NCI-H2029 (cell line): ENCODE measurements around the gene TMEM14B.
"Not testable (repeated sequence)": the region's sequence is repeated elsewhere in the genome, so short reads cannot be mapped to it uniquely, and the experiment has no call there.

ENCODE experiments used
- DNase-seq: peaks from one replicate; lab custom pipeline; 2025; lab: John Stamatoyannopoulos, UW

TMEM14B gene

DNA sequence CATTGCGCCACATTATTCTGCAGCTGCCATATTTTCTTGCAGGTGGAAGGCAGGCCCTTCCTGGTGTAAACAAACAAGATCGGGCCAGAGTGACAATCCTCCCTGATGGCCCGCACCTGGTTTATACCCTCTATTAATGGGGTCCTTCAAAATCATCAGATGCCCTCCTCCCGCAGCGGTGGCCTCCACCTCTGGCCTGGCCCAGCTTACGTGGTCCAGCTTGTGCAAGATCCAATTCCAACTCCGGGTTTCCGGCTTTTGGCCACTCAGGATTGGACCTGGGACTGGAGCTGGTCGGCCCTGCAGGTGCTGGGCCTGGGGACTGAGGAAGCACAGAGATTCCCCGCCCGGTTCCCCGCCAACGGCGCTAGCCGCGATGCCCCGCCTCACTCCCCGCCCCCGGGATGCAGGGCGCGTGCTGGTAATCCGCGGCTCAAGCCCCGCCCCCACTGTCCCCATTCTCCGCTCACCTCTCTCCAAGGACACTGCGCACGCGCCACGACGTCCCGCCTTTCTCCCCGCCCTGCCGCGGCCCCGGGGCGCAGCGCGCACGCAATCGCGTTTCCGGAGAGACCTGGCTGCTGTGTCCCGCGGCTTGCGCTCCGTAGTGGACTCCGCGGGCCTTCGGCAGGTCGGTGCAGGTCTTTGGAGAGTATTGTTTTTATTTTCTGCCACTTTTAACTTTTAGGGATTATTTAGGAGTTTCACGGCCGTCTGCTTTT, at the start of gene TMEM14B:
Gene TMEM14B (plus strand): TSS at position 555 of the 722 bp plus-strand sequence. CDS start 1,441 bp downstream, outside the sequence.
- DNase-seq, result peak; percentile 100

GRCh38 chr6:10713962-10714361, 33.6 kb upstream of the TMEM14B start:
- DNase-seq, result no peak

DNA sequence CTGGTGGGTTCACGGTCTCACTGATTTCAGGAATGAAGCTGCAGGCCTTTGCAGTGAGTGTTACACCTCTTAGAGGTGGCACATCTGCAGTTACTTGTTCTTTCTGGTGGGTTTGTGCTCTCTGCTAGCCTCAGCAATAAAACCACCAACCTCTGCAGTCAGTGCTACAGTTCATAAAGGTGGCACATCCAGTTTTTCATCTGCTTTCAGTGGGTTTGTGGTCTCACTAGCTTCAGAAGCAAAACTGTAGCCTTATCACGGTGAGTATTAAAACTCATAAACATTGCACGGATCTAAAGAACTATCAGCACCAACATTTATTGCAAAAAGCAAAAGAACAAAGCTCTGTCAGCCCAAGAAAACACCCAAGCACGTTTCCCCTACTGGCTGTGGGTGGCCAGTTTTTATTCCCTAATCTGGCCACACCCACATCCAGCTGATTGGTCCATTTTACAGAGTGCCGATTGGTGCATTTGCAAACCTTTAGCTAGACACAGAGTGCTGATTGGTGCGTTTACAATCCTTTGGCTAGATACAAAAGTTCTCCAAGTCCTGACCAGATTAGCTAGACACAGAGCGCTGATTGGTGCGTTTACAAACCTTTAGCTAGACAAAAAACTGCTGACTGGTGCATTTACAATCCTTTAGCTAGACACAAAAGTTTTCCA, 28.2 kb upstream of the TMEM14B start:
- peak; percentile 11 for DNase-seq

- no peak for DNase-seq
Measured at GRCh38 chr6:10719964-10720264, 27.7 kb upstream of the TMEM14B start.

- DNase-seq, result no peak
Measured at GRCh38 chr6:10720265-10720959, 27.2 kb upstream of the TMEM14B start.

DNA sequence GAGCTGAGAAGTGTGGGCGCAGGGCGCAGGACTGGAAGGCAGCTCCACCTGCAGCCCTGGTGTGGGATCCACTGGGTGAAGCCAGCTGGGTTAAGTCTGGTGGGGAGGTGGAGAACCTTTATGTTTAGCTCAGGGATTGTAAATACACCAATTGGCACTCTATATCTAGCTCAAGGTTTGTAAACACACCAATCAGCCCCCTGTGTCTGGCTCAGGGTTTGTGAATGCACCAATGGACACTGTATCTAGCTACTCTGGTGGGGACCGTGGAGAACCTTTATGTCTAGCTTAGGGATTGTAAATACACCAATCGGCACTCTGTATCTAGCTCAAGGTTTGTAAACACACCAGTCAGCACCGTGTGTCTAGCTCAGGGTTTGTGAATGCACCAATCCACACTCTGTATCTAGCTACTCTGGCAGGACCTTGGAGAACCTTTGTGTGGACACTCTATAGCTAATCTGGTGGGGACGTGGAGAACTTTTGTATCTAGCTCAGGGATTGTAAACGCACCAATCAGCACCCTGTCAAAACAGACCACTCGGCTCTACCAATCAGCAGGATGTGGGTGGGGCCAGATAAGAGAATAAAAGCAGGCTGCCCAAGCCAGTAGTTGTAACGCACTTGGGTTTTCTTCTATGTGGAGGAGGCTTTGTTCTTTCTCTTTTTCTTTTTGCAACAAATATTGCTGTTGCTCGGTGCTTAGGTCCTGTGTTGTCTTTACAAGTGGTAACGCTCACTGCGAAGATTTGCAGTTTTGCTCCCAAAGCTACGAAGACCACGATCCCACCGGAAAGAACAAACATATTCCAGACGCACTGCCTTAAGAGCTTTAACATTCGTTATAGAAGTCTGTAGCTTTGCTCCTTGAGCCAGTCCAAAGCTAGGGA, 26.4 kb upstream of the TMEM14B start:
- peak; percentile 26 for DNase-seq

DNA sequence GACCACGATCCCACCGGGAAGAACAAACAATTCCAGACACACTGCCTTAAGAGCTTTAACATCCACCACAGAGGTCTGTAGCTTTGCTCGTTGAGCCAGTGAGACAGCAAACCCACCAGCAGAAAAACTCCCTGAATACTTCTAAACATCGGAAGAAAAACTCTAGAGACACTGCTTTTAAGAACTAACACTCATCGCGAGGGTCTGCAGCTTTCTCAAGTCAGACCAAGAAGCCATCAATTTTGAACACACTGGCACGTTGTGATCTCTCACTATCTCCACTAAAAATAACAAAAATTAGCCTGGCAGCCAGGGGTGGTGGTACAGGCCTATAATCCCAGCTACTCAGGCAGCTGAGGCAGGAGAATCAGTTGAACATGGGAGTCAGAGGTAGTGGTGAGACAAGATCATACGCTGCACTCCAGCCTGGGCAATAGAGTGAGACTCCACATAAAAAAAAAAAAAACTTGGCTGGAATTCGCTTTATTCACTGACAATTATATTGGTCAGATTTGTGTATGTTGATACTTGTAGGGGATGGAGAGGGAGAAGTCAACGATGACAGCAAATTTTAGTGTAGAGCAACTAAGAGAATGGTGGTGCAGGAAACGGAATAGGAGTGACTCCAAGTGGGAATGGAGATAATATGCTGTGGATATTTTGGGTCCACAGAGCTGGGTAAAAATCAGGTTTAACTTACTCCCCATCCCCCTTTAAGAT, 25.6 kb upstream of the TMEM14B start:
- DNase-seq, result no peak

DNA sequence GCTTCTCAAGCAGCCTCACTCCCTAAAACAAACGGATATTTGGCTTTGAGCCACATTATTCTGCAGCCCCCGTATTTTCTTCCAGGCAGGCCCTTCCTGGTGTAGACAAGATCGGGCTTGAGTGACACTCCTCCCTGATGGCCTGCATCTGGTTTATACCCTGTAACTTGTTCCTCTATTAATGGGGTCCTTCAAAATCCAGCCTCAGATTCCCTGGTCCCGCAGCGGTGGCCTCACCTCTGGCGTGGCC, 25.1 kb upstream of the TMEM14B start:
- DNase-seq, result peak; percentile 57

DNA sequence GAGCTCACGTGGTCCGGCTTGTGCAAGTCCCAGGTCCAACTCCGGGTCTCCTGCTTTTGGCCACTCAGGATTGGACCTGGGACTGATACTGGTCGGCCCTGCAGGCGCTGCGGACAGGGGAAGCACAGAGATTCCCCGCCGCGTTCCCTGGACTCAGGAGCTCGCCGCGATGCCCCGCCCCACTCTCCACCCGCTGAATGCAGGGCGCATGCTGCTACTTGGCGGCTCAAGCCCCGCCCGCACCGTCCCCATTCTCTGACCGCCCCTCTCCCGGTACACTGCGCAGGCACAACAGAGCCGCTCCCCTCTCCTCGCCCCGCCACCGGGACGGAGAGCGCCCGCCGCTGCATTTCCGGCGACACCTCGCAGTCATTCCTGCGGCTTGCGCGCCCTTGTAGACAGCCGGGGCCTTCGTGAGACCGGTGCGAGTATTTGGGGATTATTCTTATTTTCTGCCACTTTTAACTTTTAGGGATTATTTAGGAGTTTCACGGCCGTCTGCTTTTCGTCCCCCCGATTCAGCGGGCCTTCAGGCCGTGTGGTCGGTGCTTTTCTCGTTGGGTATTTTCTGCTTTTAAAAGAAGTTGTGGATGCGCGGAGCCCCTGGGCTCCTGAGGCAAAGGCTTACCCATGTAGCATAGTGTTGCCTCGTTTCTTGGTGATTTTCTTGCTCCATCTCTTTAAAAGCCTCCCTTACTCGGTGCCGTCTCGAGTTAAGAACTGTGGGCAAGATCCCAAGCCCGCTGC, 24.6 kb upstream of the TMEM14B start, which contains the start of gene TMEM14C:
Gene TMEM14C (plus strand): TSS at position 251 of the 747 bp plus-strand sequence. CDS start 1,544 bp downstream, outside the sequence.
- DNase-seq, result peak; percentile 99

GRCh38 chr6:10723567-10723881, 24.1 kb upstream of the TMEM14B start:
- peak; percentile 33 for DNase-seq

GRCh38 chr6:10725044-10725443, 22.6 kb upstream of the TMEM14B start:
- no peak for DNase-seq

- no peak for DNase-seq
Measured at GRCh38 chr6:10725716-10726115, 21.9 kb upstream of the TMEM14B start.

DNA sequence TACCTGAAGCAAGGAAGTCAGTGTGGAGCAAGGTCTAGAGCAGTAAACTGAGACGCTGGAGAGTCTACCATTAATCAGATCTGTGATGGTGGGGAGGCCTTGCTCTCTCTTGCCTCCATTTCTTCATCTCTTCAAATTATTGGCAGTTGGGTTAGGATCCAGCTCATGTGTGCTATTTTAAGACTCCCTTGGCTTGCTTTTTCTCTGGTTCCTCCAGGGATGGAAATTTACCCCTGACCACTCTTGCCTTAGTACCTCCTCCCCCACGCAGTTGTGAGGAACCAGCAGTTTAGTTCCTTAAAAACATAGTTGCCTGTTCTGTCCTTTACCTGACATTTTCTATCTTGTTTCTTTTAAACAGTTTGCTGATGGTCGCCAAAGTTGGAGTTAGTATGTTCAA, 17.4 kb upstream of the TMEM14B start:
- DNase-seq, result no peak

- DNase-seq, result no peak
Measured at GRCh38 chr6:10733151-10733715, 14.4 kb upstream of the TMEM14B start.

GRCh38 chr6:10733863-10734262, 13.7 kb upstream of the TMEM14B start:
- DNase-seq, result no peak

DNA sequence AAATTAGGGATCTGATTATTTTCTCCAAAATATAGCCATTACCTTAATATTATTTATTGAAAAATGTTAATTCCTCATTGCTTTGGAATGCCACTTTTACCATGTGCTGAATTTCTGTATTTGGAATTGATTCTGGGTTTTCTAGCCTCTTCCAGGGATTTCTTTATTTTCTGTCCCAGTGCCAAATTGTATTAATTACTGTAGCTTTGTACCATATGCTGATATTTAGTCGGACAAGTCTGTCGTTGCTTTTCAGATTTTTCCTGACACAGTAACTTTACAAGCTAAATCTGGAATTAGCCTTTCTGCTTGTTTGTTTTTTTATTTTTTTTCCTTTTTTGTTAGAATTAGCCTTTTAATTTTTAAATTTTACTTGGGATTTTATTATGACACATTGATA, 10.9 kb upstream of the TMEM14B start:
- DNase-seq, result no peak

GRCh38 chr6:10740061-10740460, 7.5 kb upstream of the TMEM14B start:
- DNase-seq, result no peak

DNA sequence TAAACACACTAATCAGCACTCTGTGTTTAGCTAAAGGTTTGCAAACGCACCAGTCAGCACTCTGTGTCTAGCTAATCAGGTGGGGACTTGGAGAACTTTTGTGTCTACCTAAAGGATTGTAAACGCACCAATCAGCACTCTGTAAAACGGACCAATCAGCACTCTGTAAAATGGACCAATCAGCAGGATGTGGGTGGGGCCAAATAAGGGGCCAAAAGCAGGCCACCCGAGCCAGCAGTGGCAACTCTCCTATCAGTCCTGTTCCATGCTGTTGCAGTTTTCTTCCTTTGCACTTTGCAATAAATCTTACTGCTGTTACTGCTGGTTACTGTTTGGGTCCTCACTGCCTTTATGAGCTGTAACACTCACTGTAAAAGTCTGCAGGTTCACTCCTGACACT, 6.0 kb upstream of the TMEM14B start:
- DNase-seq, result not testable (repeated sequence)

DNA sequence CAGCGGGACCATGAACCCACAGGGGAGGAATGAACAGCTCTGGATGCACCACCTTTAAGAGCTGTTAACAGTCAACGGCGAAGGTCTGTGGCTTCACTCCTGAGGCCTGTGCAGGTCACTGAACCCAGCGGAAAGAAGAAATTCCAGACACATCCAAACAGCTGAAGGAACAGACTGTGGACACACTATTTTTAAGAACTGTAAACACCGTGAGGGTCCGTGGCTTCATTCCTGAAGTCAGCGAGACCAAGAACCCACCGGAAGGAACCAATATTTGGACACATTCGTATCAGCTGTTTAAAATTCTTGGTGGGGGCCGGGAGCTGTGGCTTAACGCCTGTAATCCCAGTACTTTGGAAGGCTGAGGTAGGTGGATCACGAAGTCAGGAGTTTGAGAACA, 5.4 kb upstream of the TMEM14B start:
- no peak for DNase-seq

DNA sequence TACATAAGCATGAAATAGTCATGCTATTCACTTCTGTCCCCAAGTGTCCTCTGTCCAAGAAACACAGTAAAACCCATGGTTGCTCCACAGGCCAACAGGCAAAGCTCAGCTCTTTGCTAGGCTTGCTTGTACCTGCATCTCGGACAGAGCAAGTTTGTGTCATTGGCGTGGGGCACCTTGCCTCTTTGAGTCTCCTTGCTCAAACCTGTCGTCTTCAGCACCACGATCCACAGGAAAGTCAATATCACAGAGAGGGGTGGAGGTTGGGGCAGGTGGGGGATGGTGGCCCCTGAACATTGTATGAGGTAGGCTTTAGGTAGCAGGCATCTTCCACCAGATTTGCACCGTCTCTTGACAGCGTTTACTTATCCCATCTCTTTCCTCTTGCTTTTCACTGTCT, 4.1 kb upstream of the TMEM14B start:
- no peak for DNase-seq

GRCh38 chr6:10745116-10745515, 2.5 kb upstream of the TMEM14B start:
- DNase-seq, result no peak
